ENCODE data around the gene ARHGAP19.

DNA sequence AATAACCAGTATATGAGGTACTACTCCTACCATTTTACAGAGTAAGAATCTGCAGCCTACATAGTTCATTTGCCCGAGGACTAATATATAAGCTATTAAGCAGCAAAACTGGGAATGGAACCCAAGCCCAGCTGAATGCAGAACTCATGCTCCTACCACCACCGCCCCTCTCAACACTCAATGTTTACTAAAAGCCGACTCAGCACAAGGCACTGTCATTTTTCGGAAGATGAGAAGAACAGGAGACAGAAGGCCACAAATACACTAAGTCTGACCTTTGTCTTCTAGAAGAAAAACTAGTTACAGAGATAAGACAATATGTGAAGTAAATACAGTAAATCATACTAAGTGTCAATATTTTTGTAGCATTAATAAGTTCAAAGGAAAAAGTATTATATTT lies 66.0 kb downstream of the ARHGAP19 start:
- TF ChIP-seq, protein P1, sequence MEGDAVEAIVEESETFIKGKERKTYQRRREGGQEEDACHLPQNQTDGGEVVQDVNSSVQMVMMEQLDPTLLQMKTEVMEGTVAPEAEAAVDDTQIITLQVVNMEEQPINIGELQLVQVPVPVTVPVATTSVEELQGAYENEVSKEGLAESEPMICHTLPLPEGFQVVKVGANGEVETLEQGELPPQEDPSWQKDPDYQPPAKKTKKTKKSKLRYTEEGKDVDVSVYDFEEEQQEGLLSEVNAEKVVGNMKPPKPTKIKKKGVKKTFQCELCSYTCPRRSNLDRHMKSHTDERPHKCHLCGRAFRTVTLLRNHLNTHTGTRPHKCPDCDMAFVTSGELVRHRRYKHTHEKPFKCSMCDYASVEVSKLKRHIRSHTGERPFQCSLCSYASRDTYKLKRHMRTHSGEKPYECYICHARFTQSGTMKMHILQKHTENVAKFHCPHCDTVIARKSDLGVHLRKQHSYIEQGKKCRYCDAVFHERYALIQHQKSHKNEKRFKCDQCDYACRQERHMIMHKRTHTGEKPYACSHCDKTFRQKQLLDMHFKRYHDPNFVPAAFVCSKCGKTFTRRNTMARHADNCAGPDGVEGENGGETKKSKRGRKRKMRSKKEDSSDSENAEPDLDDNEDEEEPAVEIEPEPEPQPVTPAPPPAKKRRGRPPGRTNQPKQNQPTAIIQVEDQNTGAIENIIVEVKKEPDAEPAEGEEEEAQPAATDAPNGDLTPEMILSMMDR (IDR thresholded peaks at IDR 0.05; ENCODE audit: borderline replicate concordance, extremely low read depth, low read length, poor library complexity, severe bottlenecking): no peak
- no peak for TF ChIP-seq EZH2 (IDR thresholded peaks at IDR 0.05; ENCODE audit: borderline replicate concordance, low read depth, low read length, severe bottlenecking)
